MM.1S (cell line): ENCODE results near the gene RHOA.

Experiments used
- EZH2phosphoT487 ChIP-seq: fragments of 300-600 bp; sonication (generic); IDR thresholded peaks from 2 replicates; pipeline ENCODE4 v1.6.1; 2018; ENCODE audit warnings: antibody characterized with exemption, low read length
- TF ChIP-seq, protein P1 (sequence below): fragments of 300-600 bp; sonication (generic); IDR thresholded peaks from 2 replicates; pipeline ENCODE4 v1.5.1; 2016; ENCODE audit warnings: antibody characterized with exemption, low read length, mixed read lengths

DNA sequence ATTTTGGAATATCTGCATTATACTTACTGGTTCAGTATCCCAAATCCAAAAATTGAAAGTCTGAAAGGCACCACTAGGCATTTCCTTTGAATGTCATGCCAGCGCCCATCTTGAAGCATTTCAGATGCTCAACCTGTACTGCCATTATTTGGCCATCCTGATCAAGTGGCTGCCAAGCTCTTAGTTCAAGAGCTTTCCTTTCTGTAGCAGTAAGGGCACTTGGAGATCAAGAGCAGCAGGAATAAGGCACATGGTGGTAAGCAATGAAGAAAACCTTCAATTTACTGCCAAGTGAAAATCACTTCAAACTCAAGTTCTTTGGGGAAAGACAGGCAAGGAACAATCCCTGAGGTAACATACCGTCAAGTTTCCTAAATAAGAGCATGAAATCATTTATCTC, 10.0 kb downstream of the RHOA start:
- TF ChIP-seq EZH2phosphoT487, result no peak
- TF ChIP-seq, protein P1, sequence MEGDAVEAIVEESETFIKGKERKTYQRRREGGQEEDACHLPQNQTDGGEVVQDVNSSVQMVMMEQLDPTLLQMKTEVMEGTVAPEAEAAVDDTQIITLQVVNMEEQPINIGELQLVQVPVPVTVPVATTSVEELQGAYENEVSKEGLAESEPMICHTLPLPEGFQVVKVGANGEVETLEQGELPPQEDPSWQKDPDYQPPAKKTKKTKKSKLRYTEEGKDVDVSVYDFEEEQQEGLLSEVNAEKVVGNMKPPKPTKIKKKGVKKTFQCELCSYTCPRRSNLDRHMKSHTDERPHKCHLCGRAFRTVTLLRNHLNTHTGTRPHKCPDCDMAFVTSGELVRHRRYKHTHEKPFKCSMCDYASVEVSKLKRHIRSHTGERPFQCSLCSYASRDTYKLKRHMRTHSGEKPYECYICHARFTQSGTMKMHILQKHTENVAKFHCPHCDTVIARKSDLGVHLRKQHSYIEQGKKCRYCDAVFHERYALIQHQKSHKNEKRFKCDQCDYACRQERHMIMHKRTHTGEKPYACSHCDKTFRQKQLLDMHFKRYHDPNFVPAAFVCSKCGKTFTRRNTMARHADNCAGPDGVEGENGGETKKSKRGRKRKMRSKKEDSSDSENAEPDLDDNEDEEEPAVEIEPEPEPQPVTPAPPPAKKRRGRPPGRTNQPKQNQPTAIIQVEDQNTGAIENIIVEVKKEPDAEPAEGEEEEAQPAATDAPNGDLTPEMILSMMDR, result no peak
